HG03354 (cell line): ENCODE measurements around the gene RAD51B.

Experiments used
- ATAC-seq: cut with Tn5 transposase; IDR thresholded peaks from one replicate; pipeline ENCODE4 v1.9.1; 2021; ENCODE audit warnings: mild to moderate bottlenecking; ENCODE audit not compliant: unreplicated experiment, poor library complexity, severe bottlenecking

The RAD51B gene

DNA sequence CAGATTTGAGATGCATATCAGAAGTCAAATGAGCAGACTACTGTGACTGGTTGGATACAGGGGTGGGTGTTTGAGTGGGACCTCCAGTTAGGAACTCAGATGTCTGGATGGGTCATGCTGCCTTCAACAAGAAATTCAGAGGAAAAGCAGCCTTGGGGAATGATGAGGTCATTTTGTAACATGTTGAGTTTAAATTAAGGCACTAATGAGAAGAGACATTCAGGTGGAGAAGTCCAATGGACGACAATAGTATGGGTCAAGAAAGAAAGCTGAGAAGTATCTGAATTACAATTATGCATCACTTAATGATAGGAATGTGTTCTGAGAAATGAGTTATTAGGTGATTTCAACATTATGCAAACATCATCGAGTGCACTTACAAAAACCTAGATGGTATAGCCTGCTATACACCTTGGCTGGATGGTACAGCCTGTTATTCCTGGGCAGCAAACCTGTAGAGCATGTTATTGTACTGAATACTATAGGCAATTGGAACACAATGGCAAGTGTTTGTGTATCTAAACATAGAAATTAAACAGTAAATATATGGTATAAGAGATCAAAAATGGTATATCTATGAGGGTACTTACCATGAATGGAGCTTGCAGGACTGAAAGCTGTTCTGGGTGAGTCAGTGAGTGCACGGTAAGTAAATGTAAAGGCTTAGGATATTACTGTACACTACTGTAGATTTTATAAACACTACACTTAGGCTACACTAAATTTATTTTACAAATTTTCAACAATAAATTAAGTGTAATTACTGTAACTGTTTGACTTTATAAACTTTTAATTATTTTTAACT, 414.7 kb downstream of the RAD51B start:
- no peak for ATAC-seq

DNA sequence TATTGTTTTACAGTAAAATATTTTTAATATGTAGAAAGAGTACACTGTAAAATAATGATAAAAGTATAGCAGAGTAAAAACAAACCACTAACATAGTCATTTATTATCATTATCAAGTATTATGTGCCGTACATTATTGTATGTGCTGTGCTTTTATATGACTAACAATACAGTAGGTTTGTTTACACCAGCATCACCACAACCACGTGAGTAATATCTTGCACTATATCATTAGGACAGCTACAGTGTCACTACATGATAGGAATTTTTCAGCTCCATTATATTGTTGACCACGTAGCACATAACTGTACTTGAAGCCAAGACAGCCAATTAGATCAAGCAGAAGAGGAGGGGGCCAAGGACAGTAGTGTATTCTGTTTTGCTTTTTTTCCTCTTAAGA, 415.4 kb downstream of the RAD51B start:
- no peak for ATAC-seq

DNA sequence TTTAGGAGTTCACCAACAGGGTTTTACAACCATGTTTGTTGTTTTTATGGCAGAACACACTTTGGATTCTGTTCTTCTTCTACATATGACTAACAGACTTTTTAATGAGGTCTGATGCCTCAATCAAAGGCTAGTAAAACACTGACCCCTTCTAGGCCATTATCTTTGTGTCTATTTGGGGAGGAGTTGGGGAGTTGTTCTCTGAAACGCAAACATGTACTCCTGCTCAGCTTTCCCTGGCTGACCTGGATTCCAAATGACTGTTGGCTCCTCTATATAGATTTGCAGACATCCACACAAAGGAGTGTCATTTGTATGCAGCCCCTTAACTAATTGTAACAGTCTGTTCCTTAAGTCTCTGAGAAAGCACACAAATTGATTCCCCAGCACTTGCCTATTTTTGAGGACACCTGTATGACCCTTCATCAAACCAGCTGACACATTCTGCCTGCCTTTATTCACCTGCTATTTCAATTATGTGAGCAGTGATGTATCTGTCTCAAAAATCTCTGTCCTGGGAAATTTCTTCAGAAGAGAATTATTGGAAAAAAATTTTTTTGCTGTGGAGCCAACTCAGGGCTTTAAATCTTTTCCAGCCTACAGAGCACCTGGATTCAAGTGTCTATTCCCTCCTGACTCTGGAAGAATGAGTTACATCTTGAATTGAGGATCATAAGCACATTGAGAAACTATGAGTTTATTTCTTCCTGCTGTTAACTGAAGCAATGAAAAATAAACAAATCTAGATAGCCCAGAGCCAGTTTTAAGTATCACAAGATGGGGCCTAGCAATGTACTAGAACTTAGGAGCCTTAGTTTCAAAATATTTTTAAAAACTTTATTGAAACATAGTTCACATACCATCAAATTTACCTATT, 417.2 kb downstream of the RAD51B start:
- ATAC-seq: no peak

DNA sequence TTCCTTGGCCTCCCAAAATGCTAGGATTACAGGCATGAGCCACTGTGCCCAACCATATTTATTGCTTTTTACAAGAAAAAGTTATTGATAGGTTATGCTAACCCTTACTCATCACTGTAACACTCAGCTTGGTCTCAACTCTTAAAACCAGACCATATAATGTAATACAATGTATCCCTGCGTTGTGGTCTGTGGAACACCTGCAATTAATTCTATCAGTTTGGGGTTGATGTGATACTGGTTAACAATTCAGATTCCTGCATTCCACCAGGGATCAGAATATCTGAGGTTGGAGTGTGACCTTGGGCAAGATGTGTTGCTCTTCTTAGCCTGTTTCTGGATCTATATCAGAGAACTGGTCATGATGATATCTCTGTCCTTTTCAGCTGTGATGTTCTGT, 419.0 kb downstream of the RAD51B start:
- ATAC-seq: no peak

DNA sequence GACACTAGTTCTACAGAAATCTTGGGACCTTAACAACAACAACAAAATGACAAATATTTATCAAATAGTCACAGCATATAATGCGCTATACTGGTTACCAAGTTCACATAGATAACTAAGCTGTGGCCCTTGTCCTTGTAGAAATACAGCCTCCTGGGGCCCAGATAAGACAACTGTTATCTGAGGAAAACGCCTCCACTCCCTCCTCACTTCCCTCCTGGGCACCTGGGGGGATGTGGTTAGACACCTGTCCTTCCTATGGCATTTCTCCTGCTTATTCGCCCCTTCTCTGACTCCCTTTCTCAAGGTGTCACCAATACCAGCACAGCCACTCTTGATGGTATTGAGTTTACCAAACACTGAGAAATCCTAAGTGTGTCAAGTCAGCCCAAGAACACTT, 419.4 kb downstream of the RAD51B start:
- ATAC-seq: no peak

DNA sequence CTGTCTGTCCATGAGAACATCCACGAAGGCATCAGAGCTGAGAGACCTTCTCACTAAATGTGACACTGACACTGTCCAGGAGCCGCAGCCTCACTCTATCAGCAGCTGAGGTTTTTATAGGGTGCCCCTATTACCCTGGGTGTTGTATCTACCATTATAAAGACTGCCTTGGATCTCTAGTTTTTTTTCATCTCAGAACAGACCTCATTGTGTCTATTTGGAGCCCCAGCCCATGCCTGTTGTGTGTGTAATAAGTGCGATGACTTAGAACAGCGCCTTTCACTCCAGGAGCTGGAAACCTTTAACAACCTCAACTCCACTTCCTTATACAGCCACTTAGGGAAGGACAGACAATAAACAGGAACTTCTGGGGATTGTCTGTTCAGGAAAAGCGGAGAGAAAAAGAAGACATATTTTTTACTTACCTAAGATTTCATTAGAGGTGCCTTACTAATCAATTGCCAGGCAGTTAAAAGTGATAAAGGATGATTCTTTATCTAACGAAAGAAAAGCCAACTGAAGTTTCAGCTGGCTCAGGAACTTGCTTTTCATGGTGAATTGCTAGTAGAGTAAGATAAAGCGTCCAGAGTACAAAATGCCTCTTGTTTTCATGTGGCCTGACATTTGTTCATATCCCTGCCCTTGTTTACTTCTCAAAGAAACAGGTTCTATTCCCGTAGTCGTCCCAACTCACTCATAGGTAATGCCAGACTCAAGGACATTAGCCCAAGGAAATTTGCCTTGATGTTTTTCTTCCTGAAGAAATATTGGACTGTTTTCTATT, 420.6 kb downstream of the RAD51B start:
- ATAC-seq: no peak

DNA sequence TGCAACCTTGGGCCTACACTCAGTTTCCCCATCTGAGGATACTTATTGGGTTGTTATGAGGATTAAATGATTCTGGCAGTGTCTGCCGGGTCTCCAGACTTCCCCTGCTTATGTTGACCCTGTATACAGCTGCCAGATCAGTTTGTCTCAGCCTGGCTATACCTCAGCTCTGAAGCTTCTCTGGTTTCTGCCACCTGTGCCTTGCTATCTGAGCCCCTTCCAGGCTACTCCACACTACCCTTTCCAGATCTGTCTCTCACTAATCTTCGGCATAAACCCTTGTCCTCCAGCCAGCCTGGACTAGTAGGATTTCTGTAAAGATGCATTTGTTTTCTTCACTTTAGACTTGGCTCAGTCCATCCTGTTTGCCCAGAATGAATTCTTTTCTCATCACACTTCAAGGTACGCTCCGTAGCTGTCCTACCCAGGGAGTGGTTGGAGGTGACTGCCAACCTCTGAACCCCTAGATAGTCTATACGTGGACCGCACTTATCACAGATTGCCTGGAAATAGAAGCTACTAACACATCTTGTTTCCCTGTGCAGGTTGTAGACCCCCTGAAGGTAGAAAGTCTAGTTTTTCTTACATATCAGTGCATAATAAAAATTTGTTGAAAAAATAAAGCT, 422.4 kb downstream of the RAD51B start:
- ATAC-seq: no peak

DNA sequence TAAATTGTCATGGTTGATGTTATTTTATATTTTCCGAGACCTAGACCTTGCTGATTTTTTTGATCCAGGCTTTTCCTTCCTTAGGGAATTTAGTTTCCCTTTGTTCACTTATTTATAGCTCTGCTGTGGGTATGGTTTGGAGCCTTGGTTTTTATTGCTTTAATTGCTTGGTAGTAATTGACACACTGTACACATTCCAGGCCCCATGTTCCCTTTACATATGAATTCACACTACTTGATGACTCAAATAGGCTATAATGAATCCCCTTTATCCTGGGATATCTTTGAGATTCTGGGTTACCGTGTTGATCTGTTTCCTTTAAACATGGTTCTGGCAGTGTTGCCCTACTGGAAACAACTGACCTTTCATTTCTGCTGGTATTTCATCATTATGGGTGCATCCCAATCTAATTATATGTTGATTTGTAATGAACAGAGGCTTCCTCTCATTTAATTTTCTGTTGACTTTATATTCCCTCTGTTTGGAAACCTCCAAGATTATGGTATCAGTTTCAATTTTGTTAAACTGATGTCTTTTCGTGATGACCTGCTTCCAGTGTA, 424.0 kb downstream of the RAD51B start:
- no peak for ATAC-seq

DNA sequence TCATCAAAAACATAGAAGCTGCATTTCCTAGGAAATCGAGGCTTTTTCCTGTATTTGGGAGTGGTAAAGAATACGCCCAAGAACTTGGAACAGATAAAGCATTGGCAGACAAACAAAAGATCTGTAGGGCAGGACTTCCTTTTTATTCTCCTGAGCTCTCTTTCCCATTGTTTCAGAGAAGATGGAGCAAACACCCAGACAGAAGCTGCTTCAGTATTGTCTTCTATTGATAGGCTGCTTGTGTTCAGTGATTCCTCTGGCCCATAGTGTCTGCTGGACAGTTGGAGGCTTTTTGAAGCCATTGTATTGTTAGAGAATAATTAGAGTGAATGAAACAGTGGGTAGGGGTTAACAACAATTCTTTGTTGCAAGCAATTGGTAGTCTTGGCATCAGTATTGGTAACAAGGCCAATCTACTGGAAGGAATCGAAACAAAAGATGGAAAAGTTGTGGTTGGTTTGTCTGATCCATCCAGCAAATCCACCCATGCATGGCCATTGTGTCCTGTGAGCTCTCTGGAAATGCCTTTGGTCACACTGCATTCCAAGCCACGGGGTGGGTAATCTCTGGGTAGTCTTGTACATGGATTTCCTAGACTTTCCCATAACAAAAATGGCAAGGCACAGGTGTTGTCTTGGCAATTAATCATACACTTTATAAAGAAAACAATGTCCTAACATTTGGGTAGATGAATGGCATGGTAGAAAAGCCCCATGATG, 424.8 kb downstream of the RAD51B start:
- ATAC-seq: no peak

DNA sequence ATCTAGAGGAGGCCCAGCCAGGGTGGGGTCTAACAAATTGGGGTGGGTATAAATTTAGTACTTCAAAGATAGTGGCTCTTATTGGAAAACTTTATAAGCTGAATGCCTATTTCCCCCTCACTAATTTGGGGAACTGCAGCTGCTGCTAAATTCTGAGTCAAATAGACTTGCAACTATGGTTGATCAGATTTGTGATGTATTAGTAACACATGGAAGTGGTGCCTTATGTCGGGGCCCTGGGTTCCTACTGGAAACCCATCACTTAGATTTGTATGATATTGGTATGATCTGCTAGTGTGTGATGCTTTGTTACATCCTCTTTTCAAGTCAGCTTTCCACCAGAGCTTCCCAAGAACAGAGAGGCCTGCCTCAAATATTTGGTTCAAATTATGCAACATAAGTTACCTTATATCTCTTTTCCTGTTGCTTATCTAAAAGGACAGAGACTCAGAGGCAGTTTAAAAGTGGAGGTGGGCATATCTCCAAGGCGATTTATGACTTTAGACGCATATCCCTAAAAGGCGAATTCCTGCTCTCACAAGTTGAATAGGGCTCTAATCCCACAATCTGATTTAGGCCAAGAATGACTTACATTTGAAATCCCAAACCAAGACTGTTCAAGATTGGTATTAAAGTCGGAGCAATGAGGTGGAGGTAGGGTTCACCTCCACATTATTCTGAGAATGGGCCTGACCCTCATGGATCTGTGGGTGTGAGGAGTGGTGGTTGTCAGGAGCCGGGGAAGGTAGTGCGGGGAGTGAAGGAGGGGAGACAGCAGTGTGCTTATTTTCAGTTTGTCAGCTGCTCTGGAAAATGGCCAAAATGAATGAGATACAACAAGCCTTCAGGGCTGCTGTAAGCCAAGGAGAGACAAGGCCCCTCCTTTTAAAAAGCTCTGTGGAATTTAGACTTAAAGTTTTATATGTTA, 425.8 kb downstream of the RAD51B start:
- no peak for ATAC-seq

DNA sequence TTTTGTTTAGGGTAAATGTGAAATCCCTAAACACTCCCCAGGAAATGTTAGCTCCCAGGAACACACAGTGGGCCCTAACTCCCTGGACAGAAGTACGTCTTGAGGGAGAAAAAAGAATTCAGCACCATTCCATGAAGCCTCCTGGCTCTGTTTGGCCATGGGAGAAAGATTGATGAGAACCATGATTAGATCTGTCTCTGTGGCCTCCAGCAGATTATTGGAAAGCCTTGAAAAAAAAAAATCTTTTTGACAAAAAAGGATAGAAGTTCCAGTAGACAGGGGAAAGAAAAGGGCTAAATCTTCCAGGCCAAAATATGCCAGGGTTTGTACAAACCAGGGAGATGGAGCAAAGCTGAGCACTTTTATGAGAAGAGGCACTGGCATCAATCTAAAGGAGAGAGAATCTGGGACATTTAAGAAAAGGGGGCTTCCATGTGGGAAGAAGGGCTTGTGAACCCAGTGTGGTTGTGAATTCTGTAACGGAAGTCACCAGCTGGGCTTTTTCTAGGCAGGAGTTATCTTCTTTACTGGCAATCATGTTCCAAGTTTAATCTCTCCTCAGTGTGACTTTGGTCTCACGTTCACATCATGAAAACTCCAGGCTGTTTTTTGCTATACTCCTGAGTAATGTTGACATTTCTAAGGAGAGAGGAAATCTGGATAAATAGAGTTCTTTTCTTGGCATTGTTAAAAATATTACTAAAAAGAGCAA, 426.7 kb downstream of the RAD51B start:
- no peak for ATAC-seq

DNA sequence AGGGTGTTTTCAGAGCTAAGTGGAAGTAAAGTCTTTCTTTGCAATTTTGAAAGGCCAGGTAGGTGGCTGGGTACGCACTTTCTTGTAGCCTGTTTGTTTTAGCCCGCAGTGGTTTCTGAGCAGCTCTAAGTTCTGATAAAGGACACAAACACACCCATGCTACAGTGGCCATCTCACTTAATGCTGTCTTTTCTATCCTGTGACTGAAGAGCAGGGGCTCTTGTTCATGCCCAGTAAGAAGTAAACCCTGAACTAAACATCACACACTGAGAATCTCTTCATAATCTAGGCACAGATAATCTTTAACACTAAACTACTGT, 427.2 kb downstream of the RAD51B start:
- no peak for ATAC-seq

DNA sequence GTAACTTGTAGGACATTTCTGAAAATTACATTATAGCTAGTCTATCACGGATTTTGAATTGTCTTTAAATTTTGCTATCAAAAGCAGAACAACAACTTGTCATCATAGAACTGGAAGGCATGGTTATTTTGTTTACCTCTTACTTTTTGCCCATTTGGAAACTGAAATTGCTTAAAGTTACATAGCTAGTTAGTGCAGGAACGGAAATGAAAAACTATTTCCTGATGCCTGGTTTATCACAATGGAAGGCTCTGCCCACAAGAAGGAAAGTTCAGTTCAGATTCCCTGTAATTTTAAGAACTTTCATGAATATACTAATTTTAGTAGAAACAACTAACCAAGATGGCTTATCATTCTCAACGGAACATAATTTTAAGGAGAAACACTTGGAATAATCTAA, 427.7 kb downstream of the RAD51B start:
- ATAC-seq: no peak

DNA sequence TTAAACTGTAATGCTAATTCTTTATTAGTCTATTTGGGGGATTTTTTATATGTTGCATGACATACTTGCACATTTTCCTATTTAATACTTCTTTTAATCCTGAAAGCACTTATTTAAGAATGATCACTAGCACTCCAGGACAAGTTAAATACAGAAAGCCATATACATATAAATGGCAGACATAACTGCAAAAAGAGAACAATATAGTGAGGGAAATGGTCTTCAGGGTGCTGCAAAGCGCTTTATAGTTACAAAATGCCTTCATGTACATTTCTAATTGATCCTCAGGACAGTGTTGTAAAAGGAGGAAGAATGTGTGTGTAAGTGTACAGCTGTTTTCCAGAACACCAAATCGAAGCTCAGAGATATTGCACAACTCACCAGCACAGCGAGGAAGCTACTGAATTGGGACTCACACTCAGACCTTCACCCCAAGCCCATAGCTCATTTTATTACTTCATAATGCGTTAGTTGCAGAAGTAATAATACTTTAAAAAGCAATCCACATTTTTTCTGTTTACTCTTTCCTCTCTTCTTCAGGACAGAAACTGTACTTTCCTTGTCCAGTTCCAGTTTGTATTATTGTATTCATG, 428.2 kb downstream of the RAD51B start:
- ATAC-seq: no peak

DNA sequence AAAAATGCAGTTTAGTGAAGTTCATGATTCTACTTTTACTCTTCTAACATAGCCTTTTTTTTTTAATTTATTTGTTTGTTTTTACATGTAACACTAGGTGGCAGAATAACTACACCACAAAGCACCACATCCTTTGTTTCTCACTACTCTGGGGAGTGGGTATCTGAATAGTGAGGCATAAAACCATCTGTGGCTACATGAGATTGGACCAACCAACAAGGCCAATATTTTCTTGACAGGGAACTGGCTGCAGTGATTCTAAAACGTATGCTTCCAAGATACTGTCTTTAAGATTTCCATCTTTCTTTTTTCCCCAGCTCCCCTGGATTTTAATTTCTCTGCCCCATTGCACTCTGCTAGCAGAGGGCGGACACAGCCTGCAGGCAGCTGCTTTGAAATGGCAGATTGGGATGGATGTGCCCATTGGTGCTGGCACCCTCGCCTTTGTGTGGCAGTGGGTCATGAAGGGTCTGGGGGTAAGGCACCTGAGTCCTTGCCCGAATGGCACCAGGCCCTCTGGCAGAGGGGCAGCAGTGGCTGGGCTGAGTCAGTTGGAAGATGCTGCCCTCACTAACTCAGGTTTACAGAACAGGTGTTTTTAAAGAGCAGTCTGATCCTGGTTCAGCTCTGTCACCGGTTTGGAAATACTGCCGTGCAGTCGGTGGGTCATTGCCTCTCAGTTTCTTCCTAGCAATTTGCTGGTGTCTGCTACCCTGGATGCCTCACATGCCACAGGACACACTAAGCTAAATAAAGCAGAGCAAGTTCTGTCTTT, 429.1 kb downstream of the RAD51B start:
- ATAC-seq: peak; percentile 45

DNA sequence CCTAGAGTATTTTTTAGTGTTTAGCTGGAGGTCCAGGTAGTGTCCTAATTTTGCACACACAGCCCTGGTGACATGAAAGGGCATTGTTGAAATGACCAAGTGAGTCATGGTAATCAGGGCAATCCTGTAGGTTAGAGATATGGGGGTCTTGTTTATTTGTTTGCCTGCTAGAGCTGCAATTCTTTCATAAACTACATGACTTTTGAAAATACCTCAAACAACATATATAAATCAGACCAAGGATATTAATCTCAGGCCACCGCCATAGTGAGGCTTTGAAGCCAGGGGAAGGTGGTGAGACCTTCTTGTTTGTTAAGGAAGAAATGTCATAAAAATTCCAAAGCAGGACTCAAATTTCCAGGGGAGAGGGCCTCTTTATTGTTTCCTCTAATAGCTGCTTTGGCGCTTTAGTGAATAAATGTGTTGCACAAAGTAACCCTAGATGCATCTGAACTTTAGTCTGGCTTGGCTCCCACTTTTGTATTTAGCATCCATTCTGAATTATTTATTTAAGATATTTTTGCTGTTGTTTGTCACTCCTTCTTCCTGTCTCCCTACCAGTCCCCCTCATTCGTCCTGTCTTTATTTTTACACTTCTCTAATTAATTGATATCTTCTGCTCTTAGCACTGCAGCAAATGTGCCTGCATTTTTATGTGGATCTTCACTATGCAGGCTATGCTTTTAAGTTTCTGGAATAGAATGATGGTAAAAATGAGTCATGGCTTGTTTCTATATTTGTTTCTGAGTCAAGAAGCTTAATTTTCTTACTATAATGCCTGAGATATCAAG, 430.3 kb downstream of the RAD51B start:
- no peak for ATAC-seq
